Islet of Langerhans (tissue), 1 donor: Measurements from ENCODE around the gene MECR.

ENCODE experiments used
- FAIRE-seq: peaks from one replicate; lab custom pipeline; 2011; peaks lifted over from hg19 to GRCh38; lab: Jason Lieb, UNC

The MECR gene

DNA sequence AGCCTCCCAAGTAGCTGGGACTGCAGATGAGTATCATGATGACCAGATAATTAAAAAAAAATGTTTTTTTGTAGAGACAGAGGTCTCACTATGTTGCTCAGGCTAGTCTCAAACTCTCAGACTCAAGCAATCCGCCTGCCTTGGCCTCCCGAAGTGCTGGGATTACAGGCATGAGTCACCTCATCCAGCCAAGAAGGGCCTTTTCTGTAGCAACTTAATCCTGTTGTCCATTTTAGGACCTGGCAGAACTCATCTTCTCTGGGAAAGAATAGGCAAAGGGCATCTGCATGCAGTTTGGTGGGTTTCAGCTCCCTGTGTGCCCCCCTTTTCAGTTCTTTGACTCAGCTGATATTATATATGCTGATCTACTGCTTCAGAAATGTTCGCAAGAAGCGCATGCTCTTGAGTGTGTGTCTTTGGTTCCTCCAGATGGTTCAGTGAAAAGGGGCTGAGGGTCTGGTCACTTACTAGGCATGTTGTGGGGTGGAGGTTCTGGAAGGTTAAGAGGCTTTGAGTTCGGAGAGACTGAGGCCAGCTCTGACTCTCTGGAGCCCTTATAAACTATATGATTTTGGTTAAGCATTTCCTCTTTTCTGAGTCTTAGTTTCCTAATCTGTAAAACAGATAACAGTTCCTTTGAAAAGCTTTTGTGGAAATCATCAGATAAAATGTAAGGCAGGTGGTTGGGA is 29.7 kb downstream of the MECR start:
- no peak for FAIRE-seq

GRCh38 chr1:29197993-29198392 is 32.7 kb downstream of the MECR start:
- FAIRE-seq: no peak

GRCh38 chr1:29197590-29197924 is 33.2 kb downstream of the MECR start:
- no peak for FAIRE-seq

DNA sequence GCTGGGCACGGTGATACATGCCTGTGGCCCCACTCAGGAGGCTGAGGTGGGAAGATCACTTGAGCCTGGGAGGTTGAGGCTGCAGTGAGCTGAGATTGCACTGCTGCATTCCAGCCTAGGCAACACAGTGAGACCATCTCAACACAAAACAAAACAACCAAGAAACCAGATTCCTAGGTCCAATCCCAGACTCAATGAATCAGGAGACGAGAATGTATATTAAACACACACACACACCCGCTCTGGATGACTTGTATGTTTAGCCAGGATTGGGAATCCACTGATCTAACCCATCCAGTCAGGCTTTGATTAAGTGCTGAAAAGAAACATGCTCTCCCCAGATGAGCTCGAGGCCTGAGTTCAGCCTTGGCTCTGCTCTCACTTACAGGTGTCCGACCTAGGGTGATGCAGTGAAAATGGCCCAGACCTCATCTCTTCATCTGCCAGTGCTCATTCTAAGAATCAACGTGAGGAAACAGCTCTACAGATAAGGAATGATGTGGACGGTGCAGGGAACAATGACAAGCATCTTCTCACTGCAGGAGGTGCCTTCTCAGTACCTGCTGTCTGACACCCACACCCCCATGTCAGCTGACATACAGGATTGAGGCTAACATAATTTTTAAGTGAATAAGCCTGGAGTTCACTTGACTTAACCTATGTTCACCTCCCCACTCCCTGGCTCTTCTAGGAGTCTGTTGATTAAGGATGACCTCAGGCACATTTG is 33.7 kb downstream of the MECR start:
- FAIRE-seq: no peak

GRCh38 chr1:29195881-29196291 is 34.8 kb downstream of the MECR start:
- FAIRE-seq: no peak

DNA sequence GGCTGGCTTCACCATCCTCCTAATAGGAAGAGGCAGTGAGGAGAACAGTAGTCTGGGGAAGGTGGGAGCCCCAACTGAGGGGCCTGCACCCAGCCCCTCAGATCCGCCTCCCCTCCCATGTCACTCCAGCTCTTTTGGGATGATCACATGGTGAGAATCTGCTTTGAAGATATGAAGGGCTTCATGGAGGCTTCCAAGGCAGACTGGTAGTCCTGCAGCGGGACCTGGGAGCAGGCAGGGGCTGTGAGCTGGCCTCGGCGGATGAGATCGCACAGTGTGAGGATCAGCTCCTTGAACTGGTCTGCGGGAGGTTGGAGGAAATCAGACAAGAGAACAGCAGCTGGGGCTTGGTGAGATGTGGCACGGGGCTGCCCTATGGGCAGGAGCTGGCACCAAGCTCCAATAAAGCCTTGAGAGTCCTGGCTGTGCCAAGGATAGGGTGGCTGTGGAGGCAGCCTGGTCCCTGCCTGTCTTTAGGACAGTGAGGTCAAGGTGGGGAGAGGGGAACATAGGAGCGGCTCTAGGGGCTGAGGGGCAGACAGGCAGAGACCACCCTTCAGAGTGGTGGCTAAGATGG is 36.8 kb downstream of the MECR start:
- FAIRE-seq: no peak

DNA sequence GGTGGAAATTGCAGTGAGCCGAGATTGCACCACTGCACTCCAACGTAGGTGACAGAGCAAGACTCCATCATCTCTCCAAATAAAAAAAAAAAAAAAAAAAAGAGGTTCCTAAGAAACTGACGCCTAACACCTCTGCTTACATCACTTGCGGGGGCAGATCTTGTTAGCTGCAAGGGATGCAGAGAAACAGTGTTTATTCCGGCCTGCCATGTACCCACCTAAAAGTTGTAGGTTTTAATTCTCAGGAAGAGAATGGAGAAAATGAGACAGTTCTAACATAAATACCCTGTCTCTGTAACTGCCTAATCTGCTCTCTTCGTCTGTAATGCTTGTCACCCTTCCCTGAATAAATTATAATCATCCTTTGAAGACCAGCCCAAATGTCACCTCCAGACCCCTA is 40.0 kb downstream of the MECR start:
- FAIRE-seq: no peak

GRCh38 chr1:29186707-29187106 is 44.0 kb downstream of the MECR start:
- FAIRE-seq: no peak

DNA sequence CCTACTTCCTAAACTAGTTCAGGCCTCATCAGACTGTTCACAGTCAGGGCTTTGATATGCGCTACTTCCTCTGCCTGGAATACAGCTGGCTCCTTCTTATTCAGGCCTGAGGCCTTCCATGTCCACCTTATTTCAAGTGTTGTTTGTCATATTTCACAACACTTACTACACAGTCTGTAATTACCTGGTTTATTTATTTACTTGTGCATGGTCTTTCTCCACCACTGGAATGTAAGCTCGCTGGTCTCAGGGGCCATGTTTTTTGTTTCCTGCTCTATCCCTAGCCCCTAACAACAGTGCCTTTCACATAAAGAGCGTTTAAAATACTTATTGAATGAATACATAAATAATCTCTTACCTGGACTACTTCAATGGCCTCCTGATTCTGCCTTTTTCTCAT is 44.5 kb downstream of the MECR start:
- no peak for FAIRE-seq

- no peak for FAIRE-seq
Observed at GRCh38 chr1:29183287-29183686, 47.4 kb downstream of the MECR start.

DNA sequence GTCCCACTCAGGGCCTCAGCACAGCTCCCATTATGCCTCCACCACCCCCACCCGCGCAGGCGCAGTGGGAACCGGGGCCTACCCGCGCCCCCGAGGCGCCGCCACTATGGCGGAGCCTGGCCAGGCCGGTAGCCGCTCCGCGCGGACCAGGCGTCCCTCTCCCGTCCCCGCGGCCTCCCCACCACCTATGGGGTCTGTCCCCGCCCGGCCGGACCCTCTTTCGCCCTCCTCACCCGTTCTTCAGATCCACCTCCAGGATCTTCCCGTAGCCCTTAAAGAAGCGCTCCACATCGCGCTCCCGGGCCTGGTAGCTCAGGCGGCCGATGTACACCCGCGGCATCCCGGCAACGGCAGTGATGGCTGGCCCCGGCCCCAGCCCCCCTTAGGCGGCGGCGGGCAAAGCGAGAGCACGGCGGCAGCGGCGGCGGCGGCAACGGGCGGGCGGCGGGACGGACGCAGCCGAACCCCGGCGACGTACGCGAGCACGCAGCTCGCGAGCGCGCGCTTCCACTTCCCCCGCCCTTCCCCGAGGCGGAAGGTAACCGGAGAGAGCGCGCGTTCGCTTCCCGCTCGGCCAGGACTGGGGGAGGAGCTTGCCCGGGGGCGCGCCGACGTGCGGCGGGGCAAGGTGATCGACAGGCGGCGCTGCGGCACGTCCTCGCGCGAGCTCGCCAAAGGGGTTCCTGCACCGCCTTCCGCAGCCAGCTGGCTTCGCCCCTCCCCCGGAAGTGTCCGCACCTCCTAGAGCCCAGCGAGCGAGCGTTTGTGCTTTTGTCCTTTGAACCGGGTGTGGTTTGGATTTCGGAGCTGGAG is 49.1 kb downstream of the MECR start, which contains the start of gene SRSF4:
Gene SRSF4 (minus strand): TSS at position 488 of the 813 bp plus-strand sequence. CDS start 148 bp downstream, at position 340.
- FAIRE-seq: no peak

DNA sequence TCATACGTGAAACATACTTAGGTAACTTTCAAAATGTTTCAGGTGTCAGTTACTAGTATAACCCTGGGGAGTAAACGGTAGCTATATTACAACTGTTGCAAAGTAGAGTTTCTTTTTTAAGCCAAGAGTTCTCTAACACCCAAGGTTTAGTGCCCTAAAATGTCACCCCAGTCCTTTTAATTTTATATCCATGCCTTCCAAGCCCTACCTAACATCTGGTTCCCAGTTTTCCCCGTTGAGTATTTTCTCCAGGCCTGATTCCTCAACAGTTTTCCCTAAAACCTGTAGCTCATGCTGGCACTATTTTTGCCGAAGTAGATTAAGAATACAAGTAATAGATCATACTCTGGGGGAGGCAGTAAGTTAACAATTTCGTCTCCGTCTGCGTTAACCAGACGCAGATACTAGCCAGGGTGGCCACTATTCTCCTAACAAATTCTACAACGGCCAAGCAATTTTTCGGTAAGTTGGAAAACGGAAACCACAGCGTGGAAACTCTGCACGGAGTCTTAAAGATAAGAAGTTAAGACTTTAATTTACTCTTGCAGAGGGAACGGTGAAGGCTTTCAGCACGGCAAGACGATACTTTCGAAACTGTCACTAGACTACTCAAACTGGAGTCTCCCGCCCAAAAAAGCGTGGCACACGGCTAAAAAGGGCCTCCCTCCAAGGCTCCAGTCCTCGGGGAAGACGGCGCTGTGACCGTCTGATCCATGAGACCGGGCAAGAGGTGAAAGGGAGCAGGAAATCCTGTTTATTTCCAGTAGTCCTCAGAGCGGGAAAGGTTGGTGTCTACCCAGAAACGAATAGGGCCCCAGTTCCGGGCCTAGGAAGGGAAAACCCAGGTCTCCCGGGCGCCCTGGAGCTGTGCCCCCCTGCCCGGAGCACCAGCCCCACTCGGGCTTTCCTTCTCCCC is 50.0 kb downstream of the MECR start:
- FAIRE-seq: no peak

GRCh38 chr1:29179641-29180184 is 51.0 kb downstream of the MECR start:
- no peak for FAIRE-seq

DNA sequence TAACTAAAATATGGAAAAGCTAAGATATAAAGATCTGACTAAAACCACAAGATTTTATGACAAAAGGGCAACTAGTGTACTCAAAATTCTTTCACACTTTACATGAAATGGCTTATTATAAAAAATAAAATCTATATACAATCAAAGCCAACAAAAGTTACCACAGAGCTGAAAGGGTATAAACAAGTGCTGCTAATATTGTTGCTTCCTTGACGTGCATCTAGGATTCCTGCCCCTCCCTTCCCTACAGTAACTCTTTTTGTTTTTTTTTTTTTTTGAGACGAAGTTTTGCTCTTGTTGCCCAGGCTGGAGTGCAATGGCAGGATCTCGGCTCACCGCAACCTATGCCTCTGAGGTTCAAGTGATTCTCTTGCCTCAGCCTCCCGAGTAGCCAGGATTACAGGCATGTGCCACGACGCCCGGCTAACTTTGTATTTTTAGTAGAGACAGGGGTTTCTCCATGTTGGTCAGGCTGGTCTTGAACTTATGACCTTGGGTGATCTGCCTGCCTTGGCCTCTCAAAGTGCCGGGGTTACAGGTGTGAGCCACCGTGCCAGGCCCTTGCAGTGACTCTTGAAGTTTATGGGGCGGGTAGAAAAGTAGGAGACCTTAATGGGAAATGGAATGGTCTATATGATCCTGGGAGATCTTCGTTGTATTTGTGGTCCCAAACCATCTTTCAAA is 53.6 kb downstream of the MECR start:
- no peak for FAIRE-seq

DNA sequence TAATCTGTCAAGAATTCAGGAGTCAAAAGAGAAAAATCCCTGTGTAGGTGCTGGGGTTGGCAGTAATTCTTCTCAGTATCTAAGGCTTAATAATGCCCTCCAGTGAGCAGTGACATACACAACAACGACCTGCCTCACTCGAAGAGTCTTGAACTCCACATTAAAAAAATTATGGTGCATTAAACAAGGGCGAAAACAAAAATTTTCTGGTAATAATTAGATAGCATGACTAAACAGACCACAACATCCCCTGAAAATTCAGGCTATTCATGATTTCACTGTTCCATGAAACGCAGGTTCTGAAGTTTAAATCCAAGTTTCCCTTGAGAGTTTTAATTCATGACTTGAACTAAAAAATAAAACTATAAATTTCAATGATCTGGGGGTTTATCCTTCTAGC is 54.2 kb downstream of the MECR start:
- no peak for FAIRE-seq

DNA sequence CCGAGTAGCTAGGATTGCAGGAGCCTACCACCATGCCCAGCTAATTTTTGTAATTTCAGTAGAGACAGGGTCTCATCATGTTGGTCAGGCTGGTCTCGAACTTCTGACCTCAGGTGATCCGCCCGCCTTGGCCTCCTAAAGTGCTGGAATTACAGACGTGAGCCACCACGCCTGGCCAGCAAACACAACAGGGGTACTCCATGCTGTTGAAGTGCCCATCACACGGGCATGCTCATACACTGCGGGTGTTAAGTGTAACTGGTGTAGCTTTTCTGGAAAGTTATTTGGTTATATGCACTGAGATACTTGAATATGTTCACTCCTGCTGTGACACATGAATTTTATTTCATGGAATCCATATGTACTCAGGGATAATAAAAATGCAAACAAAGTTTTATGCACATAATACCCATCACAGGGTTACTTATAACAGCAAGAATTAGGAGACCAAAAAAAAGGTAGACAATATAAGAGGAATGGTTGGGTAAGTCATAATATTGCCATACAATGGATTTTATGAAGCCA is 58.3 kb downstream of the MECR start:
- no peak for FAIRE-seq

- FAIRE-seq: no peak
Observed at GRCh38 chr1:29171521-29171920, 59.2 kb downstream of the MECR start.

DNA sequence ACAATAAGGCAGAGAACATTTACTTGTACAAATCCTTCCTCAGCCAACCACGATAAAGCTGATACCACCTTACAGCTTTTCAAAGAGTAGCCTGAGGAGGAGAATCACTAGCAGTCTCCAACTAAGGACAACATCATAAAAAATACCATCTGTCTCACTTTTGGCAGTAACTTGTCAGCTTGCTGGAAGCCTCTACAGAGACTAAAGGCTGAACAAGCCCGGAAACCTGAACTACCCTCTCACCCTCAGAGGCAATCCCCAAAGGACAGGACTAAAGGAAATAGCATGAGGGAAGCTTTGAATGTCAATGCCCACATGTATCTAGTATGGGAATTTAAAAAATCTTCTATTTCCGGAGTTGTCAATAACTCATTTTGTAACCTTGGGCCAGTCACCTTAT is 59.6 kb downstream of the MECR start:
- FAIRE-seq: no peak

- no peak for FAIRE-seq
Observed at GRCh38 chr1:29169976-29170375, 60.8 kb downstream of the MECR start.

DNA sequence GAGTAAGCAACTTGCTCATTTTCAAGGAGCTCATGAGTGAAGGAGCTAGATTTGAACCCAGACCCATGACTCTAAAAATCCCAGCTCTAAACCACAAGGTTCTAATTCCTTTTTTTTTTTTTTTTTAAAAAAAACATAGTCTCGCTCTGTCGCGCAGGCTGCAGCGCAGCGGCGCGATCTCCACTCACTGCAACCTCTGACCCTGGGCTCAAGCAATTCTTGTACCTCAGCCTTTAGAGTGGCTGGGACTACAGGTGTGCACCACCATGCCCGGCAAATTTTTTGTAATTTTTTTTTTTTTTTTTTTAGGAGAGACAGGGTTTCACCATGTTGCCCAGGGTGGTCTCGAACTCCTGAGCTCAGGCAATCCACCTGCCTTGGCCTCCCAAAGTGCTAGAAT is 62.8 kb downstream of the MECR start:
- FAIRE-seq: no peak
